ENCODE data around the gene CUL4A.

The CUL4A gene

DNA sequence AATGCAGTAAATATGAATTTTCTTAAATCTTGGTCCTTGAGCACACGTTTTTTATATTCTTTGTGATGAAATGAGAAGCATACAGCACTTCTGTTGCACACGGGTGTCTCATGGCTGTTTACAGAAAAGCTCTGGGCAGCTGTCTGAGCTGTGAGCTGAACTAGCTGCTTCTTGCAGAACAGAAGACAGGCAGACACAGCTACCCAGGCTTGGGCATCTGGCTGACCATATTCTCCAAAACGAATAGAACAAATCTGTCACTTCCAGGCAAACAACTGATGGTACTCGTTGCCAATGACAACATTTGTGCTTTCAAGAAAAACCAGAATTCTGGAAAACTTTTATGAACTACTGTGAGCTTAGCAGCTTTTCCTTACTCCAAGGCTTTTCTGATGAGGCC, 17.1 kb upstream of the CUL4A start:
- H3K27ac ChIP-seq: no peak overlapping the region
- TF ChIP-seq, protein P1, sequence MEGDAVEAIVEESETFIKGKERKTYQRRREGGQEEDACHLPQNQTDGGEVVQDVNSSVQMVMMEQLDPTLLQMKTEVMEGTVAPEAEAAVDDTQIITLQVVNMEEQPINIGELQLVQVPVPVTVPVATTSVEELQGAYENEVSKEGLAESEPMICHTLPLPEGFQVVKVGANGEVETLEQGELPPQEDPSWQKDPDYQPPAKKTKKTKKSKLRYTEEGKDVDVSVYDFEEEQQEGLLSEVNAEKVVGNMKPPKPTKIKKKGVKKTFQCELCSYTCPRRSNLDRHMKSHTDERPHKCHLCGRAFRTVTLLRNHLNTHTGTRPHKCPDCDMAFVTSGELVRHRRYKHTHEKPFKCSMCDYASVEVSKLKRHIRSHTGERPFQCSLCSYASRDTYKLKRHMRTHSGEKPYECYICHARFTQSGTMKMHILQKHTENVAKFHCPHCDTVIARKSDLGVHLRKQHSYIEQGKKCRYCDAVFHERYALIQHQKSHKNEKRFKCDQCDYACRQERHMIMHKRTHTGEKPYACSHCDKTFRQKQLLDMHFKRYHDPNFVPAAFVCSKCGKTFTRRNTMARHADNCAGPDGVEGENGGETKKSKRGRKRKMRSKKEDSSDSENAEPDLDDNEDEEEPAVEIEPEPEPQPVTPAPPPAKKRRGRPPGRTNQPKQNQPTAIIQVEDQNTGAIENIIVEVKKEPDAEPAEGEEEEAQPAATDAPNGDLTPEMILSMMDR (conservative IDR thresholded peaks at IDR 0.05): no peak

DNA sequence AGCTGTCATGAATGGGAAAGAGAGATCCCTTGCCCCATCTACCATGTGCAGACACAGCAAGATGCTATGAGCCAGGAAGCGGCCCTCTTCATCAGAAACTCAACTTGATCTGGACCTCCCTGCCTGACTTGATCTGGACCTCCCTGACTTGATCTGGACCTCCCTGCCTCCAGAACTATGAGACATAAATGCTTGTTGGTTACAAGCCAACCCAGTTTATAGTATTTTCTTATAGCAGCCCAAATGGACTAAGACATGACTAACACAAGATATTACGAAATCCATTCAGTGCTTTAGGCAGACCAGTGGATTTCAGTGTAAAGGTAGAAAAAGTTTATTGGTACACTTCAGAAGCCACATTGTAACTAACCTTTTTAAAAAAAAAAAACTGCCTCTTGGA, 16.5 kb upstream of the CUL4A start:
- TF ChIP-seq, protein P1 (conservative IDR thresholded peaks at IDR 0.05): no peak
- H3K27ac ChIP-seq: no peak overlapping the region

DNA sequence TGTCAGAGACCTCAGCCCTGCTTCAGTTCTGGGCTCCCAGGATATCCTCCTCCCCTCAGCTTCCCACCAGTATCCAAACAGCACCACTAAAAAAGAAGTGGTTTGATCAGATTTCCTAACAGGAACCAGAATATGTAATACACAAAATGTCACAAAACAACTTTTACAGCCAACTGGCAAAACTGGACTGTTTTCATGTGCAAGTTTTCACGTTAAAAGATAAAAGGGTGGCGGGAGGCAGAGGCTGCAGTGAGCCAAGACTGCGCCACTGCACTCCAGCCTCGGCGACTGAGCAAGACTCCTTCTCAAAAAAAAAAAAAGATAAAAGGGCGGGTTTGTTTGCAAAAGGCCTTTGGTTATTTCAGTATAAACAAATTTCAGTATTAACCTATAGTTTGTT, 14.1 kb upstream of the CUL4A start:
- H3K27ac ChIP-seq: peak overlapping the region; percentile 66
- TF ChIP-seq, protein P1 (conservative IDR thresholded peaks at IDR 0.05): no peak

DNA sequence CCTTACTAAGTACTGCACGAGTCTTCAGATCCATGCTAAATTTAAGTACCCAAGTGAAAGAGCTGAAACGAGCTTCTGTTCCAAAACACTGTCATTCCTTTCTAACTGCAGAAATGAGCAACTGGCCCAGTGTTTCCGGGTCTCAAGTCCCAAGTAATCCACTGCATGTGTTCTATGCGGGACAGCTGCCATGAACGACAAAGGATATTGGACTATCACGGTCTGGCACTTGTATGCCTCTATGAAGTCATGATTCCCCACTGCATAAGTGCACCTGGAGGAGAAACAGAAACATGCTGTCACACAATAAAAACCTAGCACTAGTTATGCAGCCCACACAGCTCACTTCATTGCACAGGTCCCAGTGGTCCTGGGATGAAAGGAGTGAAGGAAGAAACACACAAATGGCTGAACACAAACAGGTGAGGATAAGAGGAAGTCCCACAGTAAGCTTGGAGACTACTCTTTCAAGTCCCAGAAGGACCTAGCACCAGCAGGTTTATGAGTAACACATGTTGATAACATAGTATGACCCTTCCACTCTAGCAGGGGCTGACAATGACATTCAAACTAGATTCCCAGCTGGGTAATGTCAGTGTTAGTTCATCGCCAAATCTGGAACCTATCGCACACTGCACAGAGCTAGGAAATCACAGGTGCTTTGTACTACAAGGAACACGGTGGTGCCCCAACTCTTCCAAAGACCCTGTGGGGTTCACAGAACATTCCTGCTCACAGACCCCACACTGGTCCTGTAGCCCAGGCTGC, 12.3 kb upstream of the CUL4A start:
- peak overlapping the region; percentile 66 for H3K27ac ChIP-seq
- TF ChIP-seq, protein P1 (conservative IDR thresholded peaks at IDR 0.05): no peak

DNA sequence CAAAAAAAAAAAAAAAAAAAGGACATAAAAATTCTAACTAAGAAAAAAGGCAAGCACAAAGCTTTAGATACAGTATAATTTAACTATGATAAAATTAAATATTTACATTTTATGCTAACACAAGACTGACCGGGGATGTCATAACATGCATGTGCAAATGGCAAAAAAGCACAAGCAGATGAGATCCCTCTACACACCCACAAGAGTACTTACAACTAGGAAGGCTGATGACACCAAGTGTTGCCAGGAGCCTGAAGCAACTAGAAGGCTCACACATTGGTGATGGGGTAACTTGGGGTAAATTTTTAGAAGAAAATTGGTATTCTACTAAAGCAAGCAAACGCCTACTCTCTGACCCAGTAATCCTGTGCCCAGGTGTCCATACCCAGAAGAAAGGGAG, 7.6 kb upstream of the CUL4A start:
- TF ChIP-seq, protein P1 (conservative IDR thresholded peaks at IDR 0.05): no peak
- no peak overlapping the region for H3K27ac ChIP-seq

DNA sequence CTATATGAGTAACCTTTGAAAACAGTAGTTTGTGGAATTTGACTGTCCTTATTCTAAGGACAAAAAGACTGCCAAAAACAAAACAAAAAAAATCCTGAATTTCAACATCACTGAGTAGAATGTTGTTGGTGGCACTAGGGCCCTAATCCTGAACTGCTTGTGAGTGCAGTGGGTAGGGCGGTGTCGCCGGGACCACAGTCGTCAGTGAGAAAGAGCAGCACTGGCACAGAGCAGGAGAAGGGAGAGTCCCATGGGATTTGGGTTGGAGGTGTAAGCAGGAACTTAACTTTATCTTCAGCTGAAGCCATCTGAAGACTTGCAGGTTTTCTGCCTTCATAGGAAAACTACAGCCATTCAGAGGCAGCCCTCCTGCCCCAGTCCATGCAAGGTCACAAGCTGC, 6.5 kb upstream of the CUL4A start:
- TF ChIP-seq, protein P1 (conservative IDR thresholded peaks at IDR 0.05): no peak
- no peak overlapping the region for H3K27ac ChIP-seq

DNA sequence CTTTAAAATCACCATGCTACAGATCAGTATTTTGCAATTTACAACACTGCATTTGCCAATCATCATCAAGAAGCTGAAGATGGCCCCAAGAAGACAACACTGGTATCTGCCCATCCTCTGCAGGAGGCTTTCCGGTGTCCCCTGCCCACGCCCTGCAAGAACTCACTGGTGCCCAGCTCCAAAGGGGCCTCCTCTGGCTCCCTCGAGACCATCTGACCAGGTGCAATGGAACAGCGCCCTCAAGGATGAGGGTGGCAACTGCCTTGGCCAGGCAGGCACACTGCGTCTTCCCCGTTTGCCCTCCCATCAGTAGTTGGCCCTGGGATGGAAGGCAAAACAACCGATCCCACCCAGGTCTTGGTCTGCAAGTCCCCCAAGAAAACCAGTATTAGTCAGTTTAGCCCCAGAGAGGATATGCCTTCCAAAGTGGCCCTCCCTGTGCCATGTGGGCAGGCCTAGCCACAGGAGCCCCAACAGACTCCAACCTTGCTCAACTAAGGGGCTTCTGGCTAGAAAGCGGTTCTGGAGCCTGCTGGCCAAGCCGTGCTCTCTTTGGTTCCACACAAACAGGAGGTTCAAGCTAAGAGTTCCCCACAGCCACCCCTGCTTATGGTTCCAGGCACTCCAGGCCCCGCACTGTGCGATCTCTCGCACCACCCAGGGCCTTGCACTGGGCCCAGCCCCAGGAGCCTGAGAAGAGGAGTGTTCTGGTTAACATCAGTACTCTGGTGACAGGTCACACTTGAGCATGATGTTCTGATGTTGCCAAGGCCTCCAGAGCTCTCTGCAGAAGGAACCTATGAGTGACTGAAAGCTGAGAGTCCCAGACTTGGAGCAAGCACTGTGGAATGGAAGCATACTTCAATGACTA, 5.7 kb upstream of the CUL4A start:
- TF ChIP-seq, protein P1 (conservative IDR thresholded peaks at IDR 0.05): no peak

More for the DNA sequence above, 5.7 kb upstream of the CUL4A start:
- H3K27ac ChIP-seq: no peak overlapping the region
